Neural cell (in vitro differentiated cells): ENCODE results near the gene SPIB. TPM values are rescaled to one million over a fixed set of nuclear protein-coding genes. Genes with fewer than 3 reads are reported as not detected.
A peak's percentile ranks its signal among the peaks of the same experiment; 100 is the strongest.

Source experiments
- H2AFZ ChIP-seq: fragments of 200-600, 300-800 bp; sonication (generic), shearing (Covaris generic); 2 replicates; pipeline ENCODE4 v1.6.0; 2014; ENCODE audit warnings: low read depth, mild to moderate bottlenecking, antibody characterized with exemption, low read length, moderate library complexity
- H3F3A ChIP-seq: fragments of 200-600 bp; shearing (Covaris generic); 2 replicates; pipeline ENCODE4 v1.6.1; 2016; ENCODE audit warnings: mild to moderate bottlenecking, moderate library complexity, mixed read lengths, antibody characterized with exemption, low read length; ENCODE audit not compliant: insufficient read depth, poor library complexity, severe bottlenecking
- H3K27ac ChIP-seq: fragments of 200-600, 300-800 bp; sonication (generic), shearing (Covaris generic); 2 replicates; pipeline ENCODE4 v1.5.1; 2014; ENCODE audit warnings: mild to moderate bottlenecking, low read length, moderate library complexity
- H3K27me3 ChIP-seq: fragments of 300-800, 200-600 bp; sonication (generic), shearing (Covaris generic); 2 replicates; pipeline ENCODE4 v1.6.0; 2014; ENCODE audit warnings: mild to moderate bottlenecking, low read depth, low read length, moderate library complexity; ENCODE audit not compliant: insufficient read depth
- H3K36me3 ChIP-seq: fragments of 300-800, 200-600 bp; sonication (generic), shearing (Covaris generic); 2 replicates; pipeline ENCODE4 v1.5.1; 2014; ENCODE audit warnings: mild to moderate bottlenecking, antibody characterized with exemption, low read length, moderate library complexity; ENCODE audit not compliant: insufficient read depth
- H3K4me2 ChIP-seq: fragments of 300-800, 200-600 bp; sonication (generic), shearing (Covaris generic); 2 replicates; pipeline ENCODE4 v1.6.0; 2014; ENCODE audit warnings: mild to moderate bottlenecking, low read length
- H3K4me3 ChIP-seq: fragments of 300-800, 200-600 bp; sonication (generic), shearing (Covaris generic); 2 replicates; pipeline ENCODE4 v1.5.1; 2014; ENCODE audit warnings: mild to moderate bottlenecking, low read length, moderate library complexity
- H3K79me2 ChIP-seq: fragments of 200-600 bp; shearing (Covaris generic); replicated peaks from 2 replicates; pipeline ENCODE4 v1.6.0; 2014; ENCODE audit warnings: mild to moderate bottlenecking, low read length, moderate library complexity; ENCODE audit not compliant: insufficient read depth
- H3K9ac ChIP-seq: fragments of 300-800, 200-600 bp; sonication (generic), shearing (Covaris generic); 2 replicates; pipeline ENCODE4 v1.6.1; 2016; ENCODE audit warnings: mild to moderate bottlenecking, low read length, mixed read lengths
- H3K9me2 ChIP-seq: fragments of 200-600 bp; shearing (Covaris generic); 2 replicates; pipeline ENCODE4 v1.6.1; 2016; ENCODE audit warnings: mild to moderate bottlenecking, low read length, mixed read lengths; ENCODE audit not compliant: insufficient read depth
- H3K9me3 ChIP-seq: fragments of 200-600, 300-800 bp; sonication (generic), shearing (Covaris generic); 2 replicates; pipeline ENCODE4 v1.6.1; 2016; ENCODE audit warnings: mild to moderate bottlenecking, mixed run types, low read length, moderate library complexity, mixed read lengths
- H4K20me1 ChIP-seq: fragments of 200-600 bp; shearing (Covaris generic); 2 replicates; pipeline ENCODE4 v1.6.1; 2016; ENCODE audit warnings: mild to moderate bottlenecking, mixed run types; ENCODE audit not compliant: insufficient read depth
- CTCF ChIP-seq: fragments of 450-650 bp; IDR thresholded peaks from 2 replicates; pipeline ENCODE4 v1.5.1; 2014; ENCODE audit warnings: antibody characterized with exemption, mild to moderate bottlenecking, moderate library complexity; ENCODE audit not compliant: poor library complexity, severe bottlenecking
- EP300 ChIP-seq: fragments of 450-650 bp; conservative IDR thresholded peaks from 2 replicates; pipeline ENCODE4 v1.6.1; 2014; ENCODE audit warnings: antibody characterized with exemption, mild to moderate bottlenecking, moderate library complexity; ENCODE audit not compliant: poor library complexity, severe bottlenecking
- EZH2 ChIP-seq: fragments of 200-600, 300-800 bp; shearing (Covaris generic), sonication (generic); IDR thresholded peaks from 2 replicates; pipeline ENCODE4 v1.6.1; 2014; ENCODE audit warnings: antibody characterized with exemption, low read length, borderline replicate concordance, mild to moderate bottlenecking; ENCODE audit not compliant: insufficient read depth, poor library complexity, severe bottlenecking
- MXI1 ChIP-seq: fragments of 450-650 bp; conservative IDR thresholded peaks from 2 replicates; pipeline ENCODE4 v1.6.1; 2014; ENCODE audit warnings: antibody characterized with exemption, mild to moderate bottlenecking; ENCODE audit not compliant: poor library complexity, severe bottlenecking
- POLR2AphosphoS5 ChIP-seq: IDR thresholded peaks from 2 replicates; pipeline ENCODE4 v1.6.1; 2012
- RAD21 ChIP-seq: fragments of 450-650 bp; conservative IDR thresholded peaks from 2 replicates; pipeline ENCODE4 v1.6.1; 2014; ENCODE audit warnings: antibody characterized with exemption, mild to moderate bottlenecking, moderate library complexity
- REST ChIP-seq: IDR thresholded peaks from 2 replicates; pipeline ENCODE4 v1.6.1; 2012; ENCODE audit warnings: borderline replicate concordance
- SMC3 ChIP-seq: fragments of 450-650 bp; conservative IDR thresholded peaks from 2 replicates; pipeline ENCODE4 v1.6.1; 2014; ENCODE audit warnings: antibody characterized with exemption, mild to moderate bottlenecking, moderate library complexity; ENCODE audit not compliant: poor library complexity
- TAF1 ChIP-seq: IDR thresholded peaks from 2 replicates; pipeline ENCODE4 v1.6.1; 2012; ENCODE audit warnings: low read depth
- polyA plus RNA-seq: library from polyadenylated mRNA; depleted of rRNA; stranded (reverse); fragments of >200 nt; gene quantifications from 2 replicates; pipeline ENCODE4 v1.2.3, GENCODE V29; 2014

Gene SPIB
- polyA plus RNA-seq, 1 donor from 2014 or later, result not detected

GRCh38 chr19:50432221-50433028, 13.7 kb downstream of the SPIB start, which contains the start of gene MYBPC2:
TSS of gene MYBPC2 (plus strand) at chr19:50432892. CDS start at chr19:50432954, 62 bp downstream.
- Histone ChIP-seq H3K9ac (peak within 1 kb of the TSS; percentile 62), H3K9me2 (no peaks in the 10 kb centered on the region), H3K4me2 (peak within 1 kb of the TSS; percentile 55), H3K36me3 (no peaks in the 10 kb centered on the region), H3K4me3 (peak within 1 kb of the TSS; percentile 76), H3K27ac (no peak within 1 kb of the TSS), H2AFZ (no peak within 1 kb of the TSS), H3K9me3 (no peaks in the 10 kb centered on the region), H3K27me3 (peaks cover 5% of the 10 kb centered on the region), H3K79me2 (no peaks in the 10 kb centered on the region), H4K20me1 (no peaks in the 10 kb centered on the region), H3F3A (no peaks in the 10 kb centered on the region)
- no peak for TF ChIP-seq TAF1
- no peak for TF ChIP-seq SMC3
- TF ChIP-seq EZH2, result no peak
- TF ChIP-seq MXI1, result no peak
- TF ChIP-seq EP300, result no peak
- no peak for TF ChIP-seq CTCF
- no peak for TF ChIP-seq POLR2AphosphoS5
- no peak for TF ChIP-seq RAD21
- no peak for TF ChIP-seq REST

- TF ChIP-seq EZH2 (no peak), EP300 (no peak), MXI1 (no peak), TAF1 (no peak), CTCF (no peak), POLR2AphosphoS5 (no peak), RAD21 (no peak), REST (no peak), SMC3 (no peak)
- peaks cover 5% of the 10 kb centered on the region for H3K27me3 ChIP-seq
- no peaks in the 10 kb centered on the region for H3K79me2 ChIP-seq
- H3K4me3 ChIP-seq, result no peak overlapping the region
- H3K9me3 ChIP-seq, result no peaks in the 10 kb centered on the region
- no peaks in the 10 kb centered on the region for H3K9me2 ChIP-seq
- no peaks in the 10 kb centered on the region for H4K20me1 ChIP-seq
- no peak overlapping the region for H2AFZ ChIP-seq
- H3K36me3 ChIP-seq, result no peaks in the 10 kb centered on the region
- no peak overlapping the region for H3K4me2 ChIP-seq
- H3K9ac ChIP-seq, result no peak overlapping the region
- no peak overlapping the region for H3K27ac ChIP-seq
- no peaks in the 10 kb centered on the region for H3F3A ChIP-seq
These were observed 14.8 kb downstream of the SPIB start for GRCh38 chr19:50433201-50434180.
